ENCODE results near the gene NHP2. TPM values are rescaled to one million over a fixed set of nuclear protein-coding genes. Genes with fewer than 3 reads are reported as not detected.
"Not testable (repeated sequence)": the region's sequence is repeated elsewhere in the genome, so short reads cannot be mapped to it uniquely, and the experiment has no call there.

The NHP2 gene
- 10 to 100 TPM; 56.9 to 63.9 TPM for total RNA-seq
- long read RNA-seq, transcript NHP2-202 (3 exons, 599 nt): minor isoform, 5 of 64 reads
- long read RNA-seq, transcript NHP2-201 (4 exons, 865 nt): major isoform, 58 of 64 reads
- long read RNA-seq, partial matches to known transcripts: 0 of 64 reads
- long read RNA-seq, other reads (novel, unspliced or antisense): 0 of 64 reads

DNA sequence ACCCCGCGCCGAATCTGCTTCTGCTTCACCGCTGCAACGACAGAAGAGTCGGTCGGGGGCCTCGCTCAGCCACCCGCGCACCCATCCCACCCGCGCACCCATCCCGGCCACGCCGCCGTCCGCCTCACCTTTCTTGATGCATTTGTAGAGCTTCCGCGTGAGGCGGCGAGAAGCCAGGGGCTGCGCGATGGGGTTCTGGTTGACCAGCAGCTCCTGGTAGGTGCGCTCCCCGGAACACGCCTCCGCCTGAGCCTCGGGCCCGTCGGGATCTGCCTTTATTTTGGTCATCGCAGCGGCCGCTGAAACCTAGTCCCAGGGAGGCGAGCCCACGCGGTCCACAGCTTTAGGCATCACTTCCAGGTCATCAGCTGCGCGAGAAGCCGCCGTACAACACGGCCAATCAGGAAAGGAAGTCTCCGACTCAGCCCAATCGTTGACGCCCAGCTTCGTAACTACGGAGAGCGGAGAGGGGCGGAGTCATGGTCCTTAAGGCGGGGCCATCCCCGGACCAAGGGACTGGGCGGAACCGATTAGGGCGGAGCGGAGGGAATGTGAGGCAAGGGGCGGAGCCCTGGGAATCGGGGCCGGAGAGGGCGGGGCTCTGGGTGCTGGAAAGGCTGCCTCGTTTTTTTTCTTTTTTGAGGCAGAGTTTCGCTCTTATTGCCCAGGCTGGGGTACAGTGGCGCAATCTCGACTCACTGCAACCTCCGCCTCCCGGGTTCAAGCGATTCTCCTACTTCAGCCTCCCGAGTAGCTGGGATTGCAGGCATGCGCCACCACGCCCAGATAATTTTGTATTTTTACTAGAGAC, at the start of gene NHP2:
TSS of gene NHP2 (minus strand) at position 356 of the 811 bp plus-strand sequence. CDS start at position 288, 68 bp downstream.
- intact Hi-C loops (cut with DNase I, micrococcal nuclease): no loop called here
- ATAC-seq (peak; percentile 98), DNase-seq (peak; percentile 98 to 99)

- intact Hi-C loops (cut with DNase I, micrococcal nuclease): no loop called here
- ATAC-seq (no peak), DNase-seq (no peak)
Observed at GRCh38 chr5:178202541-178202940, 48.9 kb upstream of the NHP2 start.

- ATAC-seq: peak; percentile 3
- intact Hi-C loops (cut with DNase I, micrococcal nuclease): no loop called here
- no peak for DNase-seq
Observed at GRCh38 chr5:178201927-178202235, 48.2 kb upstream of the NHP2 start.

DNA sequence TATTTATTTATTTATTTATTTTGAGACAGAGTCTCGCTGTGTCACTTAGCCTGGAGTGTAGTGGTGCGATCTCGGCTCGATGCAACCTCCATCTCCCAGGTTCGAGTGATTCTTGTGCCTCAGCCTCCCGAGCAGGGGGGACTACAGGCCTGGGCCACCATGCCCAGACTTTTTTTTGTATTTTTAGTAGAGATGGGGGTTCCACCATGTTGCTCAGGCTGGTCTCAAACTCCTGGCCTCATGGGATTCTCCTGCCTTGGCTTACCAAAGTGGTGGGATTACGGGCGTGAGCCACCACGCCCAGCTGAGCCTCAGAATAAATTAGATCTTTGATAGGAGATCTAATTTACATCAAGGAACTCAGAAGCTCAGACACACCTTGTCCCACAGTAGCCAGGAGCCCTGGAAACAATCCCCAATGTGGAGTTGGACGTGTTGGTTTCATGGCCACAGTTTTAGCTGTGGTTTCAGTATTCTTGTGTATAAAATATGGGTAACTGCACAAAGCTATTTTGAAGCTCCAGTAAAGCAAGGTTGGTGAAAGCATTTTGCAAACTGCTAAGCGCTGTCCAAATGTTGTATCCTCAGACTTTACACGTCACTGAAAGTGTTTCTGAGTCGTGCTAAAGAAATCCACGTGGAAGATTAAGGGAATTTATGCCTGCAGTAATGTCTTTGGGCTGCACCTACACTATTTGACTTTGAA, 47.7 kb upstream of the NHP2 start:
- no peak for ATAC-seq
- DNase-seq: no peak
- intact Hi-C loops (cut with DNase I, micrococcal nuclease): no loop called here

GRCh38 chr5:178199581-178200434, 46.1 kb upstream of the NHP2 start:
- intact Hi-C loops (cut with DNase I, micrococcal nuclease): no loop called here
- ATAC-seq: no peak
- no peak for DNase-seq

DNA sequence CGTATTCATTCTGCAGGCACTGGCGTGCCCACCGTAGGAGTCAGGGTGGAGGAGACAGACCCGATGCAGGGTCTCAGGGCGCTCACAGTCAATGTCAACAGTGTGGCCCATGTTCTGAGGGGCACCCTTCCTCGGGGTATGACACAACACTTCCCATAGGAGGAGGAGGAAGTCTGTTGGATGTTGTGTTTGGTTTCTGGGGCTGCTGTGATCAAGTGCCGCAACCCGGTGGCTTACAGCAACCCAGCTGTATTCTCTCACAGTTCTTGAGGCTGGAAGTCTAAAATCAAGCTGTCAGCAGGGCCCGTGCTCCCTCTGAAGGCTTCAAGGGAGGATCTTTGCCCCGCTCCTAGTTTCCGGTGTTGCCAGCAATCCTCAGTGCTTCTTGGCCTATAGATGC, 45.0 kb upstream of the NHP2 start:
- ATAC-seq: no peak
- intact Hi-C loops (cut with DNase I, micrococcal nuclease): no loop called here
- no peak for DNase-seq

DNA sequence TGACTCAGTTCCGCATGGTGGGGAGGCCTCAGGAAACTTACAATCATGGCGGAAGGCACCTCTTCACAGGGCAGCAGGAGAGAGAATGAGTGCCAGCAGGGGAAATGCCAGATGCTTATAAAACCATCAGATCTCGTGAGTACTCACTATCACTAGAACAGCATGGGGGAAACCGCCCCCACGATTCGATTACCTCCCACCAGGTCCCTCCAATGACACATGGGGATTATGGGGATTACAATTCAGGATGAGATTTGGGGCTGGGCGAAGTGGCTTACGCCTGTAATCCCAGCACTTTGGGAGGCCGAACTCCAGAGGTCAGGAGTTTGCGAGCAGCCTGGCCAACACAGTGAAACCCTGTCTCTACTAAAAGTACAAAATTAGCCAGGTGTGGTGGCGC, 44.5 kb upstream of the NHP2 start:
- ATAC-seq; DNase-seq; intact Hi-C loops (cut with DNase I, micrococcal nuclease): not testable (repeated sequence)

DNA sequence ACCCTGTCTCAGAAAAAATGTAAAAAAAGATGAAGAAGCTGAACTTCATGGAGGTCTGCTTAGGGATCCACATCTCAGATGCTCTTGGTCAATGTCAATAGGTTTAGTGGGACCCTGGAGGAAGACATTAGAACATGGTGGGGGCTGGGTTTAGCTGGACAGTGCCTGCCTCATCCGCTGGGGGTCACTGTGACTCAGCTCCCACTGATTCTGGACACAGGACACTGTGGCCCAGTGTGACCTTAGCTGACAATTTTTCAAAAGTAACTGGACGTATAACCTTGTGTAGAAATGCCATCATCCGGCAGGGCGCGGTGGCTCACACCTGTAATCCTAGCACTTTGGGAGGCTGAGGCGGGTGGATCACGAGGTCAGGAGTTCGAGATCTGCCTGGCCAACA, 43.3 kb upstream of the NHP2 start:
- intact Hi-C loops (cut with DNase I, micrococcal nuclease): no loop called here
- DNase-seq (no peak), ATAC-seq (peak; percentile 67)

DNA sequence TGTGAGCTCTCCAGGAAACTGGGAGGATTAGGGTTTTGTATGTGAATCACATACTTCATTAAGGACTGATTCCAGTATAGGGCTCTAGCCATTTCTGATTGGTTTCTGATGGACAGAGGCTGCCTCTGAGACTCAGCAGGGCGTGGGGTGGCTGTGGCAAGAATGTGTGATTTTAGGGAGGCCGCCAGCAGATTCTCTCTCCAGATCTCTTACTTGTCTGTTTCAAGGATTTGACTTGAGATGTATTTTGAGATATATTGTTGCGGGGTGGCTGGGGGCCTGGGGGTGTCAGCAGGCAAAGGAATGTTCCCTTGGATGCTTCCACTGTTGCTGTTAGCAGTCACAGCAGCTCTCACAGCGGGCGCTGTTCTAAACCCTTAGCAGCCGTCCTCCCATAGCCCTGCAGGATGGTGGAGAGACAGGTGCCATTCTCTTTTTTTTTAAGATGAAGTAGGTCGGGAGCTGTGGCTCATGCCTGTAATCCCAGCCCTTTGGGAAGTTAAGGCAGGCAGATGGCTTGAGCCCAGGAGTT, 42.7 kb upstream of the NHP2 start:
- no peak for ATAC-seq
- intact Hi-C loops (cut with DNase I, micrococcal nuclease): no loop called here
- no peak for DNase-seq

DNA sequence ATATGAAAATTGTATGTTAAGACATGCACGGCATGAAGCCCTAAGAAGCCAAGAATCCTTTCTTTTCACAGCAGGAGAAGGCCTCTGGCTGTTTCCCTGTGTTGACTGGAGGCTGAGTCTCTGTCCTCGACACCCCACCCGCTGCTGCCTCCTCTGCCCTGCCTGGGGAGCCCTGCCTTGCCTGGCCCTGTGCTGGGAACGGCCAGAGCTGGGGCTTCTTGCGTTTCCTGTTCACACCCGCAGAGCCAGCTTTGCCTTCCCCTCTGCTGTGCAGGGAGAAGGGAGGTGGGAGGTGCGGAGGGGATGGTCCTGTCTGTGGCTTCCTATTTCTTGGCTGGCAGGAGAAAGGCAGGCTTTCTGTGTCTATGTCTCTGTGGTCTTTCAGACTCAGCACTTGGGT, 40.3 kb upstream of the NHP2 start:
- no peak for ATAC-seq
- no peak for DNase-seq
- intact Hi-C loops (cut with DNase I, micrococcal nuclease): no loop called here

- no peak for DNase-seq
- no peak for ATAC-seq
- intact Hi-C loops (cut with DNase I, micrococcal nuclease): no loop called here
Observed at GRCh38 chr5:178193251-178193809, 39.6 kb upstream of the NHP2 start.

- DNase-seq (no peak), ATAC-seq (no peak)
- intact Hi-C loops (cut with DNase I, micrococcal nuclease): no loop called here
Observed at GRCh38 chr5:178192787-178193186, 39.1 kb upstream of the NHP2 start.

- intact Hi-C loops (cut with DNase I, micrococcal nuclease): no loop called here
- ATAC-seq: no peak
- no peak for DNase-seq
Observed at GRCh38 chr5:178192244-178192643, 38.6 kb upstream of the NHP2 start.

- DNase-seq (no peak), ATAC-seq (no peak)
- intact Hi-C loops (cut with DNase I, micrococcal nuclease): no loop called here
Observed at GRCh38 chr5:178191661-178192060, 38.0 kb upstream of the NHP2 start.

DNA sequence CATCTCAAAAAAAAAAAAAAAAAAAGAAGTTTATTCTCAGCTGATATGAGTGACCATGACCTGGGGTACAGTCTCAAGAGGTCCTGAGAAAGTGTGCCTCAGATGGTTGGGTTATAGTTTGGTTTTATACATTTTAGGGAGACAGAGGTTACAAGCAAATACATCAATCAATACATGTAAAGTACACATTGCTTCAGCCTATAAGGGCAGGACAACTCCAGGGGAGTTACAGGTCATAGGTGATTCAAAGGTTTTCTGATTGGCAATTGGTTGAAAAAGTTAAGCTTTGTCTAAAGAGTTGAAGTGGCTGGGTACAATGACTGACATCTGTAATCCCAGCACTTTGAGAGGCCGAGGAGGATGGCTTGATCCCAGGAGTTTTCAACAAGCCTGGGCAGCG, 35.7 kb upstream of the NHP2 start:
- DNase-seq (no peak), ATAC-seq (no peak)
- intact Hi-C loops (cut with DNase I, micrococcal nuclease): no loop called here

GRCh38 chr5:178187014-178187413, 33.3 kb upstream of the NHP2 start, which contains the start of gene GMCL2:
GMCL2 (minus strand) TSS chr5:178187371; CDS start chr5:178187299, 72 bp downstream.
- no peak for DNase-seq
- ATAC-seq: no peak
- intact Hi-C loops (cut with DNase I, micrococcal nuclease): no loop called here

- ATAC-seq (no peak), DNase-seq (no peak)
- intact Hi-C loops (cut with DNase I, micrococcal nuclease): no loop called here
Observed at GRCh38 chr5:178186427-178186826, 32.7 kb upstream of the NHP2 start.

DNA sequence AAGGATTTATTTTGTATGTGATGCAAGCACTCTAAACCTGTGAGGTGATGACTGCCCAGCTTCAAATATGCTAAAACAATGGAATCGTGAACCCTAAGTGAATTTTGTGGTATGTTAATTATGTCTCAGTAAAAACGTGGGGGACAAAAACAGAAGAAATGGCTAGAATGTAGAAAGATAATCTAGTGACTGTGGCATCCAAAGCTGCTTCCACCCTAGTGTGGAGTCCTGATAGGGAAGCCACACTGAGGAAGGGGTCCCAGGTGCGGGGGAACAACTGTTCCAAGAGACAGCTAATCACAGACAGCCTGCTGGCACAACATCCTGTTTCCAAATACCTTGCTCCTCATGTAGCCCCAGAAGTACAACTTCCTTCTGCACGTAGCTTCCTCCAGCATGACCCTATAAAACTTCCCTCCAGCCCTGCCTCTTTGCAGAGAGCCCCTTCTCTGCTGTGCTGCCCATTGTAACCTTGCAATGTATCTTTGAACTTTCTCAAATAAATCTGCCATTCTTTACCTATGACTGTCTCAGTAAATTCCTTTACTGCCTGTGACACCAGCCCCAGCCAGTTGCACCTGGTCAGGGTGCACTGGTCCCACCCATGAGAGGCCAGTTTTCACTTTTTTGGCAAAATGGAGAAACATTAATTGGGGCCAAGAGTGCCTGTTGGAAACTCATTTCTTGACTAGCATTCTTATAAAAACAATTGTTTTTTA, 28.6 kb upstream of the NHP2 start:
- DNase-seq (no peak), ATAC-seq (peak; percentile 59)
- intact Hi-C loops (cut with DNase I, micrococcal nuclease): no loop called here

Data from left colon (tissue), 2 donors.